H9 (cell line): Measurements from ENCODE around the gene P2RX6. TPM values are rescaled to one million over a fixed set of nuclear protein-coding genes. Genes with fewer than 3 reads are reported as not detected.

ENCODE experiments used
- DNase-seq: peaks from one replicate; pipeline ENCODE4 v3.0.0-alpha.2; 2017
- H2AFZ ChIP-seq: one replicate; pipeline ENCODE4 v1.6.1; 2013; ENCODE audit warnings: mild to moderate bottlenecking, low read length, control low read depth, moderate library complexity
- H2AK5ac ChIP-seq: 2 replicates; pipeline ENCODE4 v1.6.1; 2013; ENCODE audit warnings: low read length, control low read depth, mixed read lengths; ENCODE audit not compliant: insufficient read length
- H2BK120ac ChIP-seq: one replicate; pipeline ENCODE4 v1.6.1; 2013; ENCODE audit warnings: low read depth, mild to moderate bottlenecking, low read length, control low read depth, inconsistent platforms; ENCODE audit not compliant: poor library complexity, severe bottlenecking
- H2BK12ac ChIP-seq: 2 replicates; pipeline ENCODE4 v1.6.1; 2013; ENCODE audit warnings: low read length, control low read depth, mixed read lengths, low read depth; ENCODE audit not compliant: insufficient read length
- H2BK15ac ChIP-seq: 2 replicates; pipeline ENCODE4 v1.6.1; 2013; ENCODE audit warnings: low read depth, low read length, control low read depth
- H2BK20ac ChIP-seq: one replicate; pipeline ENCODE4 v1.6.1; 2013; ENCODE audit warnings: low read depth, mild to moderate bottlenecking, low read length, control low read depth, inconsistent platforms; ENCODE audit not compliant: poor library complexity, severe bottlenecking
- H2BK5ac ChIP-seq: 2 replicates; pipeline ENCODE4 v1.6.1; 2013; ENCODE audit warnings: low read length, control low read depth, mixed read lengths; ENCODE audit not compliant: insufficient read length
- H3K14ac ChIP-seq: 2 replicates; pipeline ENCODE4 v1.6.1; 2013; ENCODE audit warnings: low read length, control low read depth; ENCODE audit not compliant: insufficient read depth
- H3K18ac ChIP-seq: 2 replicates; pipeline ENCODE4 v1.6.1; 2013; ENCODE audit warnings: low read depth, mild to moderate bottlenecking, mixed read lengths, low read length, control low read depth; ENCODE audit not compliant: insufficient read length
- H3K23ac ChIP-seq: 2 replicates; pipeline ENCODE4 v1.6.1; 2013; ENCODE audit warnings: low read length, control low read depth, mixed read lengths, low read depth; ENCODE audit not compliant: insufficient read length
- H3K23me2 ChIP-seq: 2 replicates; pipeline ENCODE4 v1.6.1; 2013; ENCODE audit warnings: low read depth, mild to moderate bottlenecking, mixed read lengths, low read length, control low read depth; ENCODE audit not compliant: insufficient read length, poor library complexity, severe bottlenecking
- H3K27ac ChIP-seq: 2 replicates; pipeline ENCODE4 v1.5.1; 2013; ENCODE audit warnings: low read length, control low read depth, mixed read lengths, low read depth; ENCODE audit not compliant: insufficient read length
- H3K27me3 ChIP-seq: 2 replicates; pipeline ENCODE4 v1.6.1; 2013; ENCODE audit warnings: low read length, control low read depth, inconsistent platforms; ENCODE audit not compliant: insufficient read depth
- H3K4ac ChIP-seq: 2 replicates; pipeline ENCODE4 v1.6.1; 2013; ENCODE audit warnings: low read depth, mild to moderate bottlenecking, control low read depth, inconsistent platforms, low read length, moderate library complexity
- H3K4me1 ChIP-seq: 2 replicates; pipeline ENCODE4 v1.6.1; 2013; ENCODE audit warnings: low read length, control low read depth, inconsistent platforms; ENCODE audit not compliant: insufficient read depth
- H3K4me2 ChIP-seq: 2 replicates; pipeline ENCODE4 v1.6.1; 2013; ENCODE audit warnings: low read length, control low read depth, mixed read lengths; ENCODE audit not compliant: insufficient read length, insufficient read depth
- H3K56ac ChIP-seq: 2 replicates; pipeline ENCODE4 v1.6.1; 2013; ENCODE audit warnings: low read depth, mild to moderate bottlenecking, mixed read lengths, low read length, control low read depth; ENCODE audit not compliant: insufficient read length
- H3K79me1 ChIP-seq: 2 replicates; pipeline ENCODE4 v1.6.1; 2013; ENCODE audit warnings: low read depth, mild to moderate bottlenecking, moderate library complexity, low read length, control low read depth, inconsistent platforms; ENCODE audit not compliant: insufficient read depth, poor library complexity, severe bottlenecking
- H3K79me2 ChIP-seq: 2 replicates; pipeline ENCODE4 v1.6.1; 2013; ENCODE audit warnings: low read length, control low read depth, inconsistent platforms; ENCODE audit not compliant: insufficient read depth
- H3K9ac ChIP-seq: 2 replicates; pipeline ENCODE4 v1.6.1; 2013; ENCODE audit warnings: low read length, control low read depth, mixed read lengths; ENCODE audit not compliant: insufficient read length; ENCODE audit errors: extremely low read depth
- H3K9me3 ChIP-seq: one replicate; pipeline ENCODE4 v1.6.1; 2013; ENCODE audit warnings: low read depth, low read length, inconsistent platforms; ENCODE audit not compliant: control insufficient read depth
- H3T11ph ChIP-seq: one replicate; pipeline ENCODE4 v1.6.1; 2013; ENCODE audit warnings: mild to moderate bottlenecking, low read length, control low read depth, inconsistent platforms
- H4K20me1 ChIP-seq: one replicate; pipeline ENCODE4 v1.6.1; 2013; ENCODE audit not compliant: control insufficient read depth, insufficient read length, insufficient read depth
- H4K5ac ChIP-seq: 2 replicates; pipeline ENCODE4 v1.6.1; 2013; ENCODE audit warnings: low read depth, mild to moderate bottlenecking, mixed read lengths, low read length, control low read depth; ENCODE audit not compliant: insufficient read length
- H4K8ac ChIP-seq: replicated peaks from 2 replicates; pipeline ENCODE4 v1.6.1; 2013; ENCODE audit warnings: low read length, control low read depth, mixed read lengths, low read depth; ENCODE audit not compliant: insufficient read length
- H4K91ac ChIP-seq: 2 replicates; pipeline ENCODE4 v1.6.1; 2013; ENCODE audit warnings: low read depth, mild to moderate bottlenecking, moderate library complexity, mixed read lengths, low read length, control low read depth; ENCODE audit not compliant: insufficient read length
- H3K27ac Mint-ChIP-seq, 3 experiments: 2 replicates in 2 of 3; 3 replicates in 1 of 3; pipeline ENCODE4 v1.8.0; 2020 to 2021; ENCODE audit warnings: mixed read lengths in 3 of 3, mild to moderate bottlenecking in 1 of 3, moderate library complexity in 1 of 3
- H3K27me3 Mint-ChIP-seq: 2 replicates; pipeline ENCODE4 v1.8.0; 2021; ENCODE audit warnings: low read depth, mild to moderate bottlenecking, moderate library complexity, mixed read lengths
- H3K36me3 Mint-ChIP-seq, 3 experiments: 2 replicates in 2 of 3; 3 replicates in 1 of 3; pipeline ENCODE4 v1.8.0; 2020 to 2021; ENCODE audit warnings: low read depth in 3 of 3, mixed read lengths in 3 of 3; ENCODE audit not compliant: insufficient read depth in 1 of 3
- H3K4me1 Mint-ChIP-seq, 2 experiments: 2 replicates each; pipeline ENCODE4 v1.8.0; 2020; ENCODE audit warnings: mixed read lengths in 2 of 2
- H3K4me3 Mint-ChIP-seq, 2 experiments: 2 replicates in 1 of 2; 3 replicates in 1 of 2; pipeline ENCODE4 v1.8.0; 2020 to 2021; ENCODE audit warnings: mild to moderate bottlenecking in 2 of 2, mixed read lengths in 2 of 2, moderate library complexity in 1 of 2
- H3K9me3 Mint-ChIP-seq, 2 experiments: 2 replicates in 1 of 2; 3 replicates in 1 of 2; pipeline ENCODE4 v1.8.0; 2020; ENCODE audit warnings: mild to moderate bottlenecking in 2 of 2, mixed read lengths in 2 of 2, moderate library complexity in 1 of 2
- whole genome bisulfite sequencing: extraction: QIAGEN DNeasy Blood & Tissue Kit; methylation state at CpG from one replicate; pipeline ENCODE4 v1.1.7; 2013; ENCODE audit warnings: missing lambda C conversion rate, low lambda C conversion rate, mixed read lengths; ENCODE audit not compliant: insufficient read length; ENCODE audit errors: extremely low coverage; 5-methylcytosine and 5-hydroxymethylcytosine counted together
- total RNA-seq: library from RNA; stranded (reverse); gene quantifications from 2 replicates; pipeline ENCODE4 v1.2.1, GENCODE V29; 2021
- TF ChIP-seq, protein P1 (sequence below): fragments of 200-600 bp; sonication (generic); conservative IDR thresholded peaks from 3 replicates; pipeline ENCODE4 v1.8.0; 2021; ENCODE audit warnings: antibody characterized with exemption, mild to moderate bottlenecking

Gene P2RX6
- total RNA-seq, 1 experiment from 2014 or later, result not detected

DNA sequence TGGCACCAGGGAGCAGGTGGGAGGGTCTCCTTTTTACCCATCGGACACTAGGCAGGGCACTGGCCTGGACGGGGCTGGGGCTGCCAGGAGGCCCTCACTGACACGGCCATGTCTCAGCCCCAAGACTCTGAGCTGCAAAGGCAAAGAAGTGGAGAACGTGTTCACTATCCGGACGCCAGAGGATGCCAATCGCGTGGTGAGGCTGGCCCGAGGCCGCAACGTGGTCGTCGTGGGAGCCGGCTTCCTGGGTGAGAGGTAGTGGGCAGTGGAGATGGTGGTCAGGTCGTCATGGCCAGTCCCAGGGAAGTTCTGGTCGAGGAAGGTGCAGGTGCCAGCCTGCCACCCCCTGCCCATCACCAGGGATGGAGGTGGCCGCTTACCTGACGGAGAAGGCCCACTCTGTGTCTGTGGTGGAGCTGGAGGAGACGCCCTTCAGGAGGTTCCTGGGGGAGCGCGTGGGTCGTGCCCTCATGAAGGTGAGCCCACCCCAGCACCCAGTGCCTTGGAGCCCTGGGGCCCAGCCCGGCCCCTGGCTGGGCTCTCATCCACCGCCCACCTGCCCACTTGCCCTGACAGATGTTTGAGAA, 38.6 kb upstream of the P2RX6 start:
- Histone ChIP-seq H3K27me3 (no peaks in the 10 kb centered on the region; the same call in 1 of the 2 replicates), H3K79me1 (no peaks in the 10 kb centered on the region), H3K14ac (no peak overlapping the region), H2BK20ac (no peak overlapping the region), H2BK15ac (no peak overlapping the region), H3K79me2 (no peaks in the 10 kb centered on the region), H4K8ac (no peak overlapping the region), H4K5ac (no peak overlapping the region), H2BK12ac (no peak overlapping the region), H3K4ac (no peak overlapping the region), H3K23me2 (peaks cover 5% of the 10 kb centered on the region), H2AFZ (no peak overlapping the region), H3K9ac (no peak overlapping the region), H2AK5ac (no peak overlapping the region), H3K56ac (no peak overlapping the region), H3T11ph (no peak overlapping the region), H3K23ac (no peak overlapping the region), H3K27ac (no peak overlapping the region), H2BK5ac (no peak overlapping the region), H3K4me1 (no peaks in the 10 kb centered on the region), H3K18ac (no peak overlapping the region), H2BK120ac (no peak overlapping the region), H4K91ac (no peak overlapping the region), H3K4me2 (no peak overlapping the region), H3K9me3 (no peaks in the 10 kb centered on the region), H4K20me1 (no peaks in the 10 kb centered on the region)
- WGBS, result no CpG with 5 or more reads among the region's 24 CpGs
- H3K9me3 Mint-ChIP-seq, result peaks cover 13 to 15% of the 10 kb centered on the region in 2 experiments
- H3K27me3 Mint-ChIP-seq, result peaks cover 82% of the 10 kb centered on the region
- DNase-seq, result no peak
- H3K36me3 Mint-ChIP-seq, result peaks cover 0 to 8% (median 4%) of the 10 kb centered on the region in 3 experiments; a peak in 4 of 7 replicates
- TF ChIP-seq, protein P1, sequence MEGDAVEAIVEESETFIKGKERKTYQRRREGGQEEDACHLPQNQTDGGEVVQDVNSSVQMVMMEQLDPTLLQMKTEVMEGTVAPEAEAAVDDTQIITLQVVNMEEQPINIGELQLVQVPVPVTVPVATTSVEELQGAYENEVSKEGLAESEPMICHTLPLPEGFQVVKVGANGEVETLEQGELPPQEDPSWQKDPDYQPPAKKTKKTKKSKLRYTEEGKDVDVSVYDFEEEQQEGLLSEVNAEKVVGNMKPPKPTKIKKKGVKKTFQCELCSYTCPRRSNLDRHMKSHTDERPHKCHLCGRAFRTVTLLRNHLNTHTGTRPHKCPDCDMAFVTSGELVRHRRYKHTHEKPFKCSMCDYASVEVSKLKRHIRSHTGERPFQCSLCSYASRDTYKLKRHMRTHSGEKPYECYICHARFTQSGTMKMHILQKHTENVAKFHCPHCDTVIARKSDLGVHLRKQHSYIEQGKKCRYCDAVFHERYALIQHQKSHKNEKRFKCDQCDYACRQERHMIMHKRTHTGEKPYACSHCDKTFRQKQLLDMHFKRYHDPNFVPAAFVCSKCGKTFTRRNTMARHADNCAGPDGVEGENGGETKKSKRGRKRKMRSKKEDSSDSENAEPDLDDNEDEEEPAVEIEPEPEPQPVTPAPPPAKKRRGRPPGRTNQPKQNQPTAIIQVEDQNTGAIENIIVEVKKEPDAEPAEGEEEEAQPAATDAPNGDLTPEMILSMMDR, result no peak
- H3K4me3 Mint-ChIP-seq, result peak overlapping the region in 1 of 2 experiments; percentile 29; a peak in 1 of 5 replicates
- peaks cover 25 to 34% of the 10 kb centered on the region in 2 experiments for H3K4me1 Mint-ChIP-seq
- H3K27ac Mint-ChIP-seq, result no peak overlapping the region
